ENCODE measurements around the gene SCGB1C1.
"Not testable (repeated sequence)": the region's sequence is repeated elsewhere in the genome, so short reads cannot be mapped to it uniquely, and the experiment has no call there.

SCGB1C1 gene

GRCh38 chr11:192674-193128, at the start of gene SCGB1C1:
TSS of gene SCGB1C1 (plus strand) at chr11:193078. CDS start at chr11:193100, 22 bp downstream.
- DNase-seq: not testable (repeated sequence)

- DNase-seq: not testable (repeated sequence)
These were observed 12.6 kb upstream of the SCGB1C1 start for GRCh38 chr11:180242-180641.

- peak; percentile 15 for DNase-seq
These were observed 3.6 kb upstream of the SCGB1C1 start for GRCh38 chr11:189200-189783.

- DNase-seq: not testable (repeated sequence)
These were observed 3.0 kb upstream of the SCGB1C1 start for GRCh38 chr11:189843-190311.

GRCh38 chr11:190546-190945, 2.3 kb upstream of the SCGB1C1 start:
- peak; percentile 13 for DNase-seq

GRCh38 chr11:191490-192478, 1.1 kb upstream of the SCGB1C1 start:
- DNase-seq: peak; percentile 32

- DNase-seq: not testable (repeated sequence)
These were observed 603 bp downstream of the SCGB1C1 start for GRCh38 chr11:193481-193880.

GRCh38 chr11:196786-197731, 4.2 kb downstream of the SCGB1C1 start:
- DNase-seq: no peak

GRCh38 chr11:197741-198235, 4.9 kb downstream of the SCGB1C1 start:
- DNase-seq: peak; percentile 16

GRCh38 chr11:198236-198806, 5.4 kb downstream of the SCGB1C1 start:
- DNase-seq: peak; percentile 13

GRCh38 chr11:199004-199581, 6.2 kb downstream of the SCGB1C1 start:
- DNase-seq: peak; percentile 15

GRCh38 chr11:199782-200181, 6.9 kb downstream of the SCGB1C1 start:
- DNase-seq: peak; percentile 17

GRCh38 chr11:200224-201003, 7.5 kb downstream of the SCGB1C1 start:
- DNase-seq: peak; percentile 13

GRCh38 chr11:201966-202365, 9.1 kb downstream of the SCGB1C1 start:
- peak; percentile 14 for DNase-seq

GRCh38 chr11:202490-202889, 9.6 kb downstream of the SCGB1C1 start:
- peak; percentile 14 for DNase-seq

GRCh38 chr11:203056-203944, 10.4 kb downstream of the SCGB1C1 start:
- peak; percentile 14 for DNase-seq

GRCh38 chr11:203945-204586, 11.2 kb downstream of the SCGB1C1 start:
- peak; percentile 10 for DNase-seq

GRCh38 chr11:204587-205109, 11.8 kb downstream of the SCGB1C1 start:
- peak; percentile 11 for DNase-seq
